Measurements from ENCODE around the gene MYO1D.

DNA sequence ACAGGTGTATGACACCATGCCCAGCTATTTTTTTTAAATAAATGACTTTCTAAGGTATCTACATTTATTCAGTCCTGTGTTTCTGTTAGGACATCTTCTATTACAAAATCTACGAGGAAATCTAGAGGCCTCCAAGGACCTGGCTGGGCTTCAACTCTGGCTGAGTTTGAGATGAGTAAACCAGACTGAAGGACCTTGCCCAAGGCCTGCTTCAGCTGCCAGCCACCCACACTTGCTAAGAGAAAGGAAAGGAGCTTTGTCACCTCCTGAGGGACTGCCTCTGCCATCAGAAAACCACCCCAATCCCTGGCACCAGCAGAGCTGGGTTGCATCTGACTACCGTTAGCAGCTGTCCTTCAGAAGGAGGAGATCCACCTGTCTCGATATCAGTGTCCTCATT, 1.3 kb upstream of the MYO1D start:
- TF ChIP-seq, protein P1, sequence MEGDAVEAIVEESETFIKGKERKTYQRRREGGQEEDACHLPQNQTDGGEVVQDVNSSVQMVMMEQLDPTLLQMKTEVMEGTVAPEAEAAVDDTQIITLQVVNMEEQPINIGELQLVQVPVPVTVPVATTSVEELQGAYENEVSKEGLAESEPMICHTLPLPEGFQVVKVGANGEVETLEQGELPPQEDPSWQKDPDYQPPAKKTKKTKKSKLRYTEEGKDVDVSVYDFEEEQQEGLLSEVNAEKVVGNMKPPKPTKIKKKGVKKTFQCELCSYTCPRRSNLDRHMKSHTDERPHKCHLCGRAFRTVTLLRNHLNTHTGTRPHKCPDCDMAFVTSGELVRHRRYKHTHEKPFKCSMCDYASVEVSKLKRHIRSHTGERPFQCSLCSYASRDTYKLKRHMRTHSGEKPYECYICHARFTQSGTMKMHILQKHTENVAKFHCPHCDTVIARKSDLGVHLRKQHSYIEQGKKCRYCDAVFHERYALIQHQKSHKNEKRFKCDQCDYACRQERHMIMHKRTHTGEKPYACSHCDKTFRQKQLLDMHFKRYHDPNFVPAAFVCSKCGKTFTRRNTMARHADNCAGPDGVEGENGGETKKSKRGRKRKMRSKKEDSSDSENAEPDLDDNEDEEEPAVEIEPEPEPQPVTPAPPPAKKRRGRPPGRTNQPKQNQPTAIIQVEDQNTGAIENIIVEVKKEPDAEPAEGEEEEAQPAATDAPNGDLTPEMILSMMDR (conservative IDR thresholded peaks at IDR 0.05), result no peak
- TF ChIP-seq EZH2 (IDR thresholded peaks at IDR 0.05; ENCODE audit: low read depth), result no peak
